NT2/D1 (cell line): ENCODE results near the gene NOM1.
"Not testable (repeated sequence)": the region's sequence is repeated elsewhere in the genome, so short reads cannot be mapped to it uniquely, and the experiment has no call there.

Experiments used
- DNase-seq: peaks from one replicate; pipeline ENCODE4 v3.0.0-alpha.2; 2011; ENCODE audit warnings: low read depth, low spot score
- H3K27me3 ChIP-seq: 2 replicates; pipeline ENCODE4 v1.6.0; 2011; ENCODE audit warnings: mild to moderate bottlenecking; ENCODE audit not compliant: insufficient read length, insufficient read depth
- H3K36me3 ChIP-seq: 2 replicates; pipeline ENCODE4 v1.6.1; 2011; ENCODE audit warnings: mild to moderate bottlenecking, low read length, mixed read lengths; ENCODE audit not compliant: insufficient read depth, insufficient read length
- H3K4me1 ChIP-seq: 2 replicates; pipeline ENCODE4 v1.5.1; 2011; ENCODE audit not compliant: insufficient read depth, insufficient read length
- H3K4me3 ChIP-seq: 2 replicates; pipeline ENCODE4 v1.5.1; 2011; ENCODE audit warnings: low read depth; ENCODE audit not compliant: insufficient read length
- H3K9ac ChIP-seq: 2 replicates; pipeline ENCODE4 v1.6.0; 2011; ENCODE audit warnings: low read depth; ENCODE audit not compliant: insufficient read length
- H3K9me3 ChIP-seq: 2 replicates; pipeline ENCODE4 v1.5.1; 2011; ENCODE audit warnings: mild to moderate bottlenecking, low read length; ENCODE audit not compliant: insufficient read depth
- SUZ12 ChIP-seq: IDR thresholded peaks from 2 replicates; pipeline ENCODE4 v1.6.1; 2011; ENCODE audit not compliant: insufficient read length, insufficient read depth; ENCODE audit errors: extremely low read depth
- YY1 ChIP-seq: IDR thresholded peaks from 2 replicates; pipeline ENCODE4 v1.6.1; 2011; ENCODE audit not compliant: insufficient read length, insufficient read depth
- ZNF274 ChIP-seq: IDR thresholded peaks from 2 replicates; pipeline ENCODE4 v1.6.1; 2011; ENCODE audit warnings: mild to moderate bottlenecking, low read depth, low read length

Gene NOM1

GRCh38 chr7:156928406-156928747 lies 21.1 kb upstream of the NOM1 start:
- H3K9me3 ChIP-seq: no peaks in the 10 kb centered on the region
- no peaks in the 10 kb centered on the region for H3K4me1 ChIP-seq
- H3K36me3 ChIP-seq: no peaks in the 10 kb centered on the region
- no peaks in the 10 kb centered on the region for H3K27me3 ChIP-seq
- TF ChIP-seq SUZ12 (no peak), YY1 (no peak), ZNF274 (no peak)
- H3K4me3 ChIP-seq: no peak overlapping the region
- no peak for DNase-seq
- no peak overlapping the region for H3K9ac ChIP-seq

DNA sequence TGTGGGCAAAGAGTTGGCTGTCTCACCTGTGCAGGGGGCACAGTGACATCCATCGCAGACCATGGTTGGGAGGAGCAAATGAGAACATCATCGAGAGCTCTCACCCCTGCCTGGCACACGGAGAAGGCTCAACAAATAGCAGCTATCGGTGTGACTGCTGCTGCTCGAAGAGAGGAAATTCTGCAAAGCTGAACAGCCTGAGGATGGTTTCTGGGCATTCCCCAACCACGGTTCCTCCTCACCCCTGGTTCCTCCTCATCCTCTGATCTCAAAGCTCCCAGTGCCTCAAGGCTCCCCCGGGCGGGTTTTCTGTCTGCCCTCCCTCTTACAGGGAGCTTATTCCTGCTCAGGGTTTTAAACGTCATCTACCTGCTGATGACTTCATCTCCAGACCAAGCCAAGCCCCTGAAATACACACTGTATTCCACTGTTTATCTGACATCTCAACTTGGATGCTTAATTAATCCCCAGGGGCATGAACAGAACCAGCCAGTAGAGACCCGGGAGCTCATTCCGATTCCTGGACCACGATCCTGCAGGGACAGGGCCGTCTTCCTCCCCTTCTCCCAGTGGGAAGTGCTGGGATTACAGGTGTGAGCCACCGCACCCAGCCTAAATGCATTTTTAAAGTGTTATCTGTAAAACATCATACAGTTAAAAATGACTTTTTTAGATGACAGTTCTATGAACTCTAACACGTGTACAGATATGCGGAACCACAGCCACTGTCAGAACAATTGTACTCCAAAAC lies 19.5 kb upstream of the NOM1 start:
- Histone ChIP-seq H3K4me3 (no peak overlapping the region), H3K9ac (no peak overlapping the region), H3K9me3 (no peaks in the 10 kb centered on the region), H3K27me3 (no peaks in the 10 kb centered on the region), H3K36me3 (no peaks in the 10 kb centered on the region), H3K4me1 (no peaks in the 10 kb centered on the region)
- no peak for DNase-seq
- TF ChIP-seq YY1 (no peak), SUZ12 (no peak), ZNF274 (no peak)

- Histone ChIP-seq H3K9ac (no peak overlapping the region), H3K36me3 (no peaks in the 10 kb centered on the region), H3K4me3 (no peak overlapping the region), H3K4me1 (no peaks in the 10 kb centered on the region), H3K9me3 (no peaks in the 10 kb centered on the region), H3K27me3 (no peaks in the 10 kb centered on the region)
- DNase-seq: no peak
- no peak for TF ChIP-seq YY1
- no peak for TF ChIP-seq SUZ12
- no peak for TF ChIP-seq ZNF274
Measured at GRCh38 chr7:156932006-156932405, 17.5 kb upstream of the NOM1 start.

DNA sequence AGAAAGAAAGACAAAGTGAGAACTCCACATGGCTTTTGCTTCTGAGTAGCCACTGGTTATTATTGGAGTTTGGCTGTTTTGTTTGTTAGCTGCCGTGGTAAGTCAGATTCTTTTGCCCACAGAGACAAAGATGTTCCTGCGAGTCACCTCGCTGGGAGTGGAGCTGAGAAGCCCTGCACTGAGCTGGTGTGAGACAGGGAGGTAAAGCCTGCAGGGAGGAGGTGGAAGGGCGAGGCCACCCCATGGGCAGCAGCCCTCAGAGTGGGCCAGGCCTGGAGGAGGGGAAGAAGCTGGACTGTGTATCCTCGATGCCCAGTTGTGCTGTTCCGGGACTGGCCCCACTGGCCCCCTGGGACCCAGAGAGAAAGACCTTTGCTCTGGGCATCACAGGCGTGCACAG lies 14.3 kb upstream of the NOM1 start:
- Histone ChIP-seq H3K4me1 (no peaks in the 10 kb centered on the region), H3K9me3 (no peaks in the 10 kb centered on the region), H3K36me3 (no peaks in the 10 kb centered on the region), H3K4me3 (no peak overlapping the region), H3K9ac (no peak overlapping the region), H3K27me3 (no peaks in the 10 kb centered on the region)
- TF ChIP-seq ZNF274: no peak
- TF ChIP-seq SUZ12: no peak
- TF ChIP-seq YY1: no peak
- DNase-seq: no peak

- H3K36me3 ChIP-seq, H3K9me3 ChIP-seq, H3K9ac ChIP-seq, H3K4me3 ChIP-seq, H3K27me3 ChIP-seq, DNase-seq, H3K4me1 ChIP-seq: not testable (repeated sequence)
Measured at GRCh38 chr7:156936766-156937165, 12.7 kb upstream of the NOM1 start.

DNA sequence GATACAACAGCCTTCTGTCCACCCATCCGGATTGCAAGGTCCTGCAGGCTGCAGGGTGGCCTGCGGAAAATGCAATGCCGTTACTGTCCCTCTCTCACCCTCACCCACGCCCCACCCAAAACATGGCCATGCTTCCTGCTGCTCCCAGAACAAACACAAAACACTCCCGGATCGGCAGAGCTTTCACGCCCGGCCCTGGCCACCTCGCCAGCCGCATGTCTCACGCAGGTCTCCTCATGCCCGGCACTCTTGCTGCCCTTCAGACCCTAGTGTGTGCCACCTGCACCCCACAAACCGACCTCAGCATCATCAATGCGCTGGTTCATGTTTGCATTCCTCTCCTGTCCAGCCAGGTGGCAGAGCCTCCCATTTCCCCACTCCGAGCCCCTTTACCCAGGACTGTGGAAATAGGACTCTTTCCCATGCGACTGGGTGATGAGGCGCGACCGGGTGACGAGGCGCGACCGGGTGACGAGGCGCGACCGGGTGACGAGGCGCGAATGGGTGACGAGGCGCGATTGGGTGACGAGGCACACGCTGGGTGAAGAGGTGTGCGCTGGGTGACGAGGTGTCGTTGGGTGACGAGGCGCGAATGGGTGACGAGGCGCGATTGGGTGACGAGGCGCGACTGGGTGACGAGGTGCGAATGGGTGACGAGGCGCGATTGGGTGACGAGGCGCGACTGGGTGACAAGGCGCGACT lies 8.9 kb upstream of the NOM1 start:
- TF ChIP-seq ZNF274 (no peak), YY1 (no peak), SUZ12 (no peak)
- Histone ChIP-seq H3K36me3 (no peaks in the 10 kb centered on the region), H3K27me3 (no peaks in the 10 kb centered on the region), H3K9me3 (no peaks in the 10 kb centered on the region; the same call in 1 of the 2 replicates), H3K4me3 (no peak overlapping the region), H3K9ac (no peak overlapping the region), H3K4me1 (peaks cover 9% of the 10 kb centered on the region)
- no peak for DNase-seq

- H3K9ac ChIP-seq: no peak overlapping the region
- no peaks in the 10 kb centered on the region for H3K36me3 ChIP-seq
- H3K27me3 ChIP-seq: no peaks in the 10 kb centered on the region
- H3K4me3 ChIP-seq: no peak overlapping the region
- TF ChIP-seq ZNF274 (no peak), YY1 (no peak), SUZ12 (no peak)
- H3K9me3 ChIP-seq: no peaks in the 10 kb centered on the region; the same call in 1 of the 2 replicates
- no peak for DNase-seq
- H3K4me1 ChIP-seq: peaks cover 9% of the 10 kb centered on the region
Measured at GRCh38 chr7:156941393-156942182, 7.9 kb upstream of the NOM1 start.
